Lower leg skin (tissue), 4 donors: Measurements from ENCODE around the gene DNAJC12. TPM values are rescaled to one million over a fixed set of nuclear protein-coding genes. Genes with fewer than 3 reads are reported as not detected.
"Not testable (repeated sequence)": the region's sequence is repeated elsewhere in the genome, so short reads cannot be mapped to it uniquely, and the experiment has no call there.

Experiments used
- DNase-seq, 2 donors: peaks; one replicate each; pipeline ENCODE4 v3.0.0-alpha.2; 2019; ENCODE audit warnings: low spot score in 2 of 2
- H3K4me3 ChIP-seq: fragments of 200-600 bp; sonication (generic); 2 replicates; pipeline ENCODE4 v1.5.1; 2017; ENCODE audit warnings: mild to moderate bottlenecking, low read depth; ENCODE audit not compliant: poor library complexity, severe bottlenecking
- POLR2A ChIP-seq, 2 donors: fragments of 450-650 bp; IDR thresholded peaks; one replicate each; pipeline ENCODE4 v1.6.1; 2016 to 2017; ENCODE audit warnings: antibody characterized with exemption in 2 of 2, mild to moderate bottlenecking in 1 of 2, moderate library complexity in 1 of 2
- WGBS, 2 donors: methylation state at CpG; one replicate each; pipeline ENCODE4 v1.1.5; 2018; 5-methylcytosine and 5-hydroxymethylcytosine counted together
- intact Hi-C: fragments of 100-400 bp; cut with DNase I; formaldehyde crosslinking; loops from one replicate; pipeline ENCODE4 v1.15.0; 2023; ENCODE audit warnings: low total_unique reads
- total RNA-seq, 4 donors: library from RNA; depleted of rRNA; stranded (reverse); fragments of >200 nt; gene quantifications; one replicate each; pipeline ENCODE4 v1.1.0, GENCODE V29; 2016
- TF ChIP-seq, protein P1 (sequence below), 3 donors: fragments of 450-650 bp; IDR thresholded peaks; one replicate each; pipeline ENCODE4 v1.5.1; 2016; ENCODE audit warnings: antibody characterized with exemption in 3 of 3, mild to moderate bottlenecking in 3 of 3, moderate library complexity in 2 of 3

Gene DNAJC12
- total RNA-seq, 4 donors from 2014 or later: 0.49 TPM; not detected in 3

DNA sequence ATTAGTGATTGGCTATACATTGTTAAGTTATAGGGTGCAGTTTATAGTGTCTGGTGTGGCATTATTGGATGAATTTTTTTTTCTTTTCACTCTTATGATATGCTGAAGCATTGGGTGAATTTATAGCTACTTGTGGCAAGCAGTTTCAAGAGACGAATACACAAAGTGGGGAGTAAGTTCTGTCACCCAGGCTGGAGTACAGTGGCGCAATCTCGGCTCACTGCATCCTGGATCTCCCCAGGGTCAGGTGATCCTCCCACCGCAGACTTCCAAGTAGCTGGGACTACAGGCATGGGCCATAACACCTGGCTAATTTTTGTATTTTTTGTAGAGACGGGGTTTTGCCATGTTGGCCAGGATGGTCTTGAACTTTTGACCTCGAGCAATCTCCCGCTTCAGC lies 40.1 kb upstream of the DNAJC12 start:
- DNase-seq: no peak
- WGBS, 2 donors: 94 to 95% methylated on average over 7 of the region's 7 CpGs
- no peak for TF ChIP-seq POLR2A (IDR thresholded peaks at IDR 0.05)
- TF ChIP-seq, protein P1, sequence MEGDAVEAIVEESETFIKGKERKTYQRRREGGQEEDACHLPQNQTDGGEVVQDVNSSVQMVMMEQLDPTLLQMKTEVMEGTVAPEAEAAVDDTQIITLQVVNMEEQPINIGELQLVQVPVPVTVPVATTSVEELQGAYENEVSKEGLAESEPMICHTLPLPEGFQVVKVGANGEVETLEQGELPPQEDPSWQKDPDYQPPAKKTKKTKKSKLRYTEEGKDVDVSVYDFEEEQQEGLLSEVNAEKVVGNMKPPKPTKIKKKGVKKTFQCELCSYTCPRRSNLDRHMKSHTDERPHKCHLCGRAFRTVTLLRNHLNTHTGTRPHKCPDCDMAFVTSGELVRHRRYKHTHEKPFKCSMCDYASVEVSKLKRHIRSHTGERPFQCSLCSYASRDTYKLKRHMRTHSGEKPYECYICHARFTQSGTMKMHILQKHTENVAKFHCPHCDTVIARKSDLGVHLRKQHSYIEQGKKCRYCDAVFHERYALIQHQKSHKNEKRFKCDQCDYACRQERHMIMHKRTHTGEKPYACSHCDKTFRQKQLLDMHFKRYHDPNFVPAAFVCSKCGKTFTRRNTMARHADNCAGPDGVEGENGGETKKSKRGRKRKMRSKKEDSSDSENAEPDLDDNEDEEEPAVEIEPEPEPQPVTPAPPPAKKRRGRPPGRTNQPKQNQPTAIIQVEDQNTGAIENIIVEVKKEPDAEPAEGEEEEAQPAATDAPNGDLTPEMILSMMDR (IDR thresholded peaks at IDR 0.05): no peak
- intact Hi-C loops: no loop called here
- no peak overlapping the region for H3K4me3 ChIP-seq

DNA sequence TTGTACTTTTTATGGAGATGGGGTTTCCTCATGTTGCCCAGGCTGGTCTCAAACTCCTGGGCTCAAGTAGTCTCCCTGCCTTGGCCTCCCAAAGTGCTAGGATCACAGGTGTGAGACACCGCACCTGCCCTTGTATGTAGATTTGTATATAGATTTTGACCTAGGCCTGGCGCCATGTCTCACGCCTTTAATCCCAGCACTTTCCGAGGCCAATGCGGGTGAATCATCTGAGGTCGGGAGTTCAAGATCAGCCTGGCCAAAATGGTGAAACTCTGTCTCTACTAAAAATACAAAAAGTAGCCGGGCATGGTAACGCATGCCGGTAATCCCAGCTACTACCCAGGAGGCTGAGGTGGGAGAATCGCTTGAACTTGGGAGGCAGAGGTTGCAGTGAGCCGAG lies 39.4 kb upstream of the DNAJC12 start:
- DNase-seq: peak in 1 of 2 donors; percentile 50
- H3K4me3 ChIP-seq, intact Hi-C loops: not testable (repeated sequence)
- 93 to 95% methylated on average over 11 of the region's 11 CpGs for WGBS, 2 donors

DNA sequence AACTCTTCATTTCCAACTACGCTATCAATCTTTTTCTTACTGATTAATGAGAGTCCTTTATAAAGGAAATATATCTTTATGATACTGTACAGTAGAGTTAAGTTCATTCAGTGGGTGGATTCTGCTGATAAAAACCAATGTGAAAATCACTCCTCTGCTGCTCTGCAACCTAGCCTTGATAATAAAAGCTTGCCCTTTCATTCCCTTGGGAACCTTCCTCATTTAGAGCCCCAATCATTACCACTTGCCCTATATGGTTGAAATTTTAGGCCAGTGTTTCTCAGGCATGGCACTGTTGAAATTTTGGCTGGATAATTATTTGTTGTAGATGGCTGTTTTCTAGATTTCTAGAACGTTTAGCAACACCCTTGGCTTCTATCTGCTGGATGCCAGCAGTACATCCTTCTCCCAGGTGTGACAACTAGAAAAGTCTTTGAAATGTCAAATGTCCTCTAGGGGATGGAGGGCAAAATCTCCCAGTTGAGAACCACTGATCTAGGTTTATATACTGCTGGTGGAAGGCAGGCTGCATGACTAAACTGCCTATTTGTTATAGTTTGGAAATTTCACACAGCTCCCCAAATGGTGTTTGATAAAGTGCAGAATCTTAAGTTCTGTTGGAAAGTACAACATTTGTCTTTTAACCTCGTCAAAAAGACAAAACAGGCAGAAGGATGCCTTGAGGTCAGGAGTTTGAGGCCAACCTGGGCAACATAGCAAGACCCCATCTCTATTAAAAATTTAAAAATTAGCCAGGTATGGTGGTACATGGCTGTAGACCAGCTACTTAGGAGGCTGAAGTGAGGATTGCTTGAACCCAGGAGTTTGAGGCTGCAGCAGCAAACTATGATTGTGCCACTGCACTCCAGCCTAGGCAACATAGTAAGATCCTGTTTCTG lies 37.6 kb upstream of the DNAJC12 start:
- intact Hi-C loops: no loop called here
- WGBS, 2 donors: 67 to 71% methylated on average over 3 of the region's 3 CpGs
- peak in 1 of 2 donors; percentile 26 for DNase-seq
- TF ChIP-seq, protein P1 (IDR thresholded peaks at IDR 0.05): no peak
- H3K4me3 ChIP-seq: no peak overlapping the region

DNA sequence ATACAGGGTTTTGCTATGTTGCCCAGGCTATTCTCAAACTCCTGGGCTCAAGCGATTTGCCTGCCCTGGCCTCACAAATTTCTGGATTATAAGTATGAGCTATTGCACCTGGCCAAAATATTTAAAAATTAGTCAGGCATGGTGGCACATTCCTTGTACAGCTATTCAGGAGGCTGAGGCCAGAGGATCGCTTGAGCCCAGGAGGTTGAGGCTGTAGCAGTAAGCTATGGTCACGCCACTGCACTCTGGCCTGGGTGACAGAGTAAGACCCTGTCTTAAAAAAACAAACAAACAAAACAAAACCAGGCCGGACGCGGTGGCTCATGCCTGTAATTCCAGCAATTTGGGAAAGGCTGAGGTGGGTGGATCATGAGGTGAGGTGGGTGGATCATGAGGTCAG lies 32.0 kb upstream of the DNAJC12 start:
- intact Hi-C loops: no loop called here
- TF ChIP-seq, protein P1 (IDR thresholded peaks at IDR 0.05): no peak
- no peak for TF ChIP-seq POLR2A (IDR thresholded peaks at IDR 0.05)
- H3K4me3 ChIP-seq: no peak overlapping the region
- 96% methylated on average over 6 of the region's 6 CpGs for WGBS, 2 donors
- peak in 1 of 2 donors; percentile 42 for DNase-seq

DNA sequence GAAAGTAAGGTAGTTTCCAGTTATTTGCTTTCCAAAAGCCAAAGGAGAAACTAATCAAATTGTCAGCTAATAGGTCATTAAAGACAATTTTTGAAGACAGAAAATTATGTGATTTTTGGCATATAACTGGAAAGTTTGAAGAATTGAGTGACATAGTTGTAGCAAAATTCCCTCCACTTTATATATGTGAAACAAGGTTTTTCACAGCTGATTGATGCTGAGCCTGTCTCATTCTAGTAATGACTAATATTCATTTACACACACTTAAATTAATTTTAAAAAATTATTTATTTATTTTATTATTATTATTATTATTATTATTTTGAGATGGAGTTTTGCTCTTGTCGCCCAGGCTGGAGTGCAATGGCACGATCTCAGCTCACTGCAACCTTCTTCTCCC lies 30.1 kb upstream of the DNAJC12 start:
- no peak for DNase-seq
- 95 to 98% methylated on average over 2 of the region's 2 CpGs for WGBS, 2 donors
- intact Hi-C loops: no loop called here
- no peak overlapping the region for H3K4me3 ChIP-seq
- TF ChIP-seq, protein P1 (IDR thresholded peaks at IDR 0.05): no peak
- no peak for TF ChIP-seq POLR2A (IDR thresholded peaks at IDR 0.05)

DNA sequence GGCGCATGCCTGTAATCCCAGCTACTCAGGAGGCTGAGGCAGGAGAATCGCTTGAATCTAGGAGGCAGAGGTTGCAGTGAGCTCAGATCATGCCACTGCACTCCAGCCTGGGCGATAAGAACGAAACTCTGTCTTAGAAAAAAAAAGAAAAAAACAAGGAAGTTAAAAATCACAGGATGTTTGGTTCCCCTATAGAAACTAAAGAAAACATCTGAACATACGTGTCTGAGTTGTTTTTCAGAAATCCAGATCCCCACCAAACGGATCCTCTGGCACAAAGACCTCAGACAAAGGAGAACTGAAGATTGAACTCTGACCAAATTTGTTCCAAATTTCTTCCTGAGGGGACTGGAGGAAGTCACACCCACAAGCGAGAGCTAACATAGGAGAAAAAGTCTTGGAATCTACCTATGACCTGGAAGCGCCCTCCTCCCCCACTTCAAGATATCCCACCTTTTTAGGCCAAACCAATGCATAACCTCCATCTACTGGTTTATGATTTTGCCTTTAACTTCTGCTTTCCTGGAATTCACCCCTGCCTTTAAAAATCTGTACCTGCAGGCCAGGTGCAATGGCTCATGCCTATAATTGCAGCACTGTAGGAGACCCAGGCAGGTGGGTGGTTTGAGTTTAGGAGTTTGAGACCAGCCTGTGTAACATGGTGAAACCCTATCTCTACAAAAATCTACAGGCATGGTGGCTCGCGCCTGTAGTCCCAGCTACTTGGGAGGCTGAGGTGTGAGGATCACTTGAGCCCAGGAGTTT lies 26.8 kb upstream of the DNAJC12 start:
- DNase-seq: no peak
- TF ChIP-seq, protein P1 (IDR thresholded peaks at IDR 0.05): no peak
- TF ChIP-seq POLR2A (IDR thresholded peaks at IDR 0.05): no peak
- intact Hi-C loops: no loop called here
- 83 to 90% methylated on average over 10 of the region's 10 CpGs for WGBS, 2 donors
- no peak overlapping the region for H3K4me3 ChIP-seq
